ENCODE measurements around the gene PCDHGA8. TPM values are rescaled to one million over a fixed set of nuclear protein-coding genes. Genes with fewer than 3 reads are reported as not detected.

The PCDHGA8 gene
- total RNA-seq, 1 experiment from 2014 or later, result not detected

DNA sequence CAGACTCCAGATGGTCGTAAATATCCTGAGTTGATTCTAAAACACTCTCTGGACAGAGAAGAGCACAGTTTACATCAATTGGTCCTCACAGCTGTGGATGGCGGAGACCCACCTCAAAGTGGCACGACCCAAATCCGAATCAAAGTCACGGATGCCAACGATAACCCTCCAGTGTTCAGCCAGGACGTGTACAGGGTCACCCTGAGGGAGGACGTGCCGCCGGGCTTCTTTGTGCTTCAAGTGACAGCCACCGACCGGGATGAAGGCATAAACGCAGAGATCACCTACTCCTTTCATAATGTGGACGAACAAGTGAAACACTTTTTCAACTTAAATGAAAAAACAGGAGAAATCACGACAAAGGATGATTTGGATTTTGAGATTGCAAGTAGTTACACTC is 31.7 kb upstream of the PCDHGA8 start:
- H3K27me3 ChIP-seq (ENCODE audit: insufficient read depth, low read length), result no peaks in the 10 kb centered on the region
- RAD21 ChIA-PET (ENCODE audit: low non-redundant PET in 1 of 2, low total read pairs in 2 of 2, uncharacterized antibody in 2 of 2, unreplicated experiment in 2 of 2), result no interaction called here
- no peak overlapping the region for H3K27ac ChIP-seq (ENCODE audit: low read depth, low read length)
- ATAC-seq (no peak), DNase-seq (ENCODE audit: low read depth, low spot score) (no peak)
- no peak overlapping the region for H3K4me2 ChIP-seq (ENCODE audit: low read length)
- H2AFZ ChIP-seq (ENCODE audit: low read depth, low read length, poor library complexity, severe bottlenecking), result no peak overlapping the region
- H3K36me3 ChIP-seq (ENCODE audit: control insufficient read depth in 1 of 2, insufficient read depth in 2 of 2, low read length in 2 of 2), result no peaks in the 10 kb centered on the region
- no peak overlapping the region for H3K9ac ChIP-seq (ENCODE audit: low read length)
- intact Hi-C loops (cut with micrococcal nuclease), result no loop called here
- H4K20me1 ChIP-seq (ENCODE audit: insufficient read depth), result no peaks in the 10 kb centered on the region
- no peaks in the 10 kb centered on the region for H3K4me1 ChIP-seq (ENCODE audit: control insufficient read depth in 1 of 2, insufficient read depth in 2 of 2, low read length in 2 of 2)
- CTCF ChIA-PET, result interaction anchor here (0.8 to 1.1 kb wide), 2 partner anchors 53 to 203 kb away, joined by 3 to 6 read pairs; partner anchors contain the start of gene PCDHGA10
- POLR2A ChIA-PET, result no interaction called here
- H3K9me3 ChIP-seq (ENCODE audit: control insufficient read depth in 1 of 2, insufficient read depth in 1 of 2, low read depth in 1 of 2, low read length in 2 of 2), result peaks cover 5 to 6% of the 10 kb centered on the region in 2 experiments; a peak in 2 of 4 replicates
- no peaks in the 10 kb centered on the region for H3K9me2 ChIP-seq (ENCODE audit: insufficient read depth)
- TF ChIP-seq JUND (IDR thresholded peaks at IDR 0.05) (no peak), RAD21 (IDR thresholded peaks at IDR 0.05; ENCODE audit: low read depth) (no peak)
- TF ChIP-seq, protein P1, sequence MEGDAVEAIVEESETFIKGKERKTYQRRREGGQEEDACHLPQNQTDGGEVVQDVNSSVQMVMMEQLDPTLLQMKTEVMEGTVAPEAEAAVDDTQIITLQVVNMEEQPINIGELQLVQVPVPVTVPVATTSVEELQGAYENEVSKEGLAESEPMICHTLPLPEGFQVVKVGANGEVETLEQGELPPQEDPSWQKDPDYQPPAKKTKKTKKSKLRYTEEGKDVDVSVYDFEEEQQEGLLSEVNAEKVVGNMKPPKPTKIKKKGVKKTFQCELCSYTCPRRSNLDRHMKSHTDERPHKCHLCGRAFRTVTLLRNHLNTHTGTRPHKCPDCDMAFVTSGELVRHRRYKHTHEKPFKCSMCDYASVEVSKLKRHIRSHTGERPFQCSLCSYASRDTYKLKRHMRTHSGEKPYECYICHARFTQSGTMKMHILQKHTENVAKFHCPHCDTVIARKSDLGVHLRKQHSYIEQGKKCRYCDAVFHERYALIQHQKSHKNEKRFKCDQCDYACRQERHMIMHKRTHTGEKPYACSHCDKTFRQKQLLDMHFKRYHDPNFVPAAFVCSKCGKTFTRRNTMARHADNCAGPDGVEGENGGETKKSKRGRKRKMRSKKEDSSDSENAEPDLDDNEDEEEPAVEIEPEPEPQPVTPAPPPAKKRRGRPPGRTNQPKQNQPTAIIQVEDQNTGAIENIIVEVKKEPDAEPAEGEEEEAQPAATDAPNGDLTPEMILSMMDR (IDR thresholded peaks at IDR 0.05 in 2 of 3, conservative IDR thresholded peaks at IDR 0.05 in 1 of 3; ENCODE audit: borderline replicate concordance in 1 of 3, insufficient read depth in 1 of 3, low read depth in 2 of 3, low read length in 2 of 3), result no peak
- BruUV-seq (replicated peaks), result no TSS peak
- H3K79me2 ChIP-seq (ENCODE audit: insufficient read depth, low read length), result no peaks in the 10 kb centered on the region
- no peak overlapping the region for H3K4me3 ChIP-seq (replicated peaks in 1 of 2; ENCODE audit: low read depth in 1 of 2, low read length in 2 of 2)

DNA sequence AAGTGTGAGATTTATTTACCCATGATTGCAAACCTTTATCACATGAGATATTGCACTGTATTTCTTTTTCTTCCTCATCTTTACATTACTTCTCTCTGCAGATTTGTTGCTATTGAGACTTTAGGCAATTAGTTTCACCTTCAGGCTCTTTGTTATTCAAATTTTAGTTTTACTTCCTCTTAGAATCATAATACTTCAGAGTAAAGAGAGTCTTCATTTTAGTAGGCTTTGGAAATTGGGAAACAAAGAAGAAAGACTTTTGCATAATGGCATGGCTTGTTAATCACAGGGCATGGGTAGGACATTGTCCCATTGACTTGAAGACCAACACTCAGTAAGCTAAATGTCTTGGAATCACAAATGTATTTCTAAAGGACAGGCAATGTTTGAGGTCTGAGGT is 29.7 kb upstream of the PCDHGA8 start:
- no peaks in the 10 kb centered on the region for H3K27me3 ChIP-seq (ENCODE audit: insufficient read depth, low read length)
- CTCF ChIA-PET, result no interaction called here

More for the DNA sequence above, 29.7 kb upstream of the PCDHGA8 start:
- TF ChIP-seq, protein P1 (IDR thresholded peaks at IDR 0.05 in 2 of 3, conservative IDR thresholded peaks at IDR 0.05 in 1 of 3; ENCODE audit: borderline replicate concordance in 1 of 3, insufficient read depth in 1 of 3, low read depth in 2 of 3, low read length in 2 of 3), result no peak
- TF ChIP-seq CBX3 (IDR thresholded peaks at IDR 0.05; ENCODE audit: low read depth), result no peak
- TF ChIP-seq, protein P2, sequence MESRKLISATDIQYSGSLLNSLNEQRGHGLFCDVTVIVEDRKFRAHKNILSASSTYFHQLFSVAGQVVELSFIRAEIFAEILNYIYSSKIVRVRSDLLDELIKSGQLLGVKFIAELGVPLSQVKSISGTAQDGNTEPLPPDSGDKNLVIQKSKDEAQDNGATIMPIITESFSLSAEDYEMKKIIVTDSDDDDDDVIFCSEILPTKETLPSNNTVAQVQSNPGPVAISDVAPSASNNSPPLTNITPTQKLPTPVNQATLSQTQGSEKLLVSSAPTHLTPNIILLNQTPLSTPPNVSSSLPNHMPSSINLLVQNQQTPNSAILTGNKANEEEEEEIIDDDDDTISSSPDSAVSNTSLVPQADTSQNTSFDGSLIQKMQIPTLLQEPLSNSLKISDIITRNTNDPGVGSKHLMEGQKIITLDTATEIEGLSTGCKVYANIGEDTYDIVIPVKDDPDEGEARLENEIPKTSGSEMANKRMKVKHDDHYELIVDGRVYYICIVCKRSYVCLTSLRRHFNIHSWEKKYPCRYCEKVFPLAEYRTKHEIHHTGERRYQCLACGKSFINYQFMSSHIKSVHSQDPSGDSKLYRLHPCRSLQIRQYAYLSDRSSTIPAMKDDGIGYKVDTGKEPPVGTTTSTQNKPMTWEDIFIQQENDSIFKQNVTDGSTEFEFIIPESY (IDR thresholded peaks at IDR 0.05; ENCODE audit: extremely low read depth, insufficient replicate concordance, low read length), result no peak
- no peak for TF ChIP-seq YY1 (IDR thresholded peaks at IDR 0.05; ENCODE audit: extremely low read depth, insufficient replicate concordance, low read depth, low read length)
- no peak for TF ChIP-seq SIN3A (IDR thresholded peaks at IDR 0.05; ENCODE audit: low read depth)
- no peak for TF ChIP-seq FOSL1 (IDR thresholded peaks at IDR 0.05; ENCODE audit: low read depth)
- TF ChIP-seq, protein P3, sequence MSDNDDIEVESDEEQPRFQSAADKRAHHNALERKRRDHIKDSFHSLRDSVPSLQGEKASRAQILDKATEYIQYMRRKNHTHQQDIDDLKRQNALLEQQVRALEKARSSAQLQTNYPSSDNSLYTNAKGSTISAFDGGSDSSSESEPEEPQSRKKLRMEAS (IDR thresholded peaks at IDR 0.05), result no peak
- TF ChIP-seq SRF (IDR thresholded peaks at IDR 0.05; ENCODE audit: low read depth), result no peak
- no peak for TF ChIP-seq EZH2phosphoT487 (IDR thresholded peaks at IDR 0.05; ENCODE audit: borderline replicate concordance)
- no peak for TF ChIP-seq EZH2 (IDR thresholded peaks at IDR 0.05)
- TF ChIP-seq RAD21 (IDR thresholded peaks at IDR 0.05; ENCODE audit: low read depth), result no peak
- TF ChIP-seq ELF1 (IDR thresholded peaks at IDR 0.05; ENCODE audit: borderline replicate concordance, low read depth), result no peak
- TF ChIP-seq ZNF274 (IDR thresholded peaks at IDR 0.05; ENCODE audit: low read depth, low read length), result no peak
- no peak for TF ChIP-seq JUND (IDR thresholded peaks at IDR 0.05)
- no peak overlapping the region for H2AFZ ChIP-seq (ENCODE audit: low read depth, low read length, poor library complexity, severe bottlenecking)
- no TSS peak for BruUV-seq (replicated peaks)
- ChIA-PET POLR2A (no interaction called here), RAD21 (ENCODE audit: low non-redundant PET in 1 of 2, low total read pairs in 2 of 2, uncharacterized antibody in 2 of 2, unreplicated experiment in 2 of 2) (no interaction called here)
- H3K9me2 ChIP-seq (ENCODE audit: insufficient read depth), result no peaks in the 10 kb centered on the region
- H3K27ac ChIP-seq (ENCODE audit: low read depth, low read length), result no peak overlapping the region
- peaks cover 5 to 6% of the 10 kb centered on the region in 2 experiments; a peak in 2 of 4 replicates for H3K9me3 ChIP-seq (ENCODE audit: control insufficient read depth in 1 of 2, insufficient read depth in 1 of 2, low read depth in 1 of 2, low read length in 2 of 2)
- no peak overlapping the region for H3K4me2 ChIP-seq (ENCODE audit: low read length)
- no peak overlapping the region for H3K4me3 ChIP-seq (replicated peaks in 1 of 2; ENCODE audit: low read depth in 1 of 2, low read length in 2 of 2)
- no peaks in the 10 kb centered on the region for H4K20me1 ChIP-seq (ENCODE audit: insufficient read depth)
- no peak overlapping the region for H3K9ac ChIP-seq (ENCODE audit: low read length)
- intact Hi-C loops (cut with micrococcal nuclease), result no loop called here
- no peak for ATAC-seq
- H3K79me2 ChIP-seq (ENCODE audit: insufficient read depth, low read length), result no peaks in the 10 kb centered on the region
- no peak for DNase-seq (ENCODE audit: low read depth, low spot score)
- no peaks in the 10 kb centered on the region for H3K36me3 ChIP-seq (ENCODE audit: control insufficient read depth in 1 of 2, insufficient read depth in 2 of 2, low read length in 2 of 2)
- no peaks in the 10 kb centered on the region for H3K4me1 ChIP-seq (ENCODE audit: control insufficient read depth in 1 of 2, insufficient read depth in 2 of 2, low read length in 2 of 2)

All from HCT116 (cell line).